AG09319 (cell line): ENCODE data around the gene ENC1.

Experiments
- DNase-seq: peaks from one replicate; pipeline ENCODE4 v3.0.0-alpha.2; 2010; ENCODE audit warnings: low read depth; ENCODE audit errors: extremely low read depth
- CTCF ChIP-seq: IDR thresholded peaks from 2 replicates; pipeline ENCODE4 v1.5.1; 2011; ENCODE audit warnings: low read depth, mild to moderate bottlenecking, inconsistent platforms, low read length, moderate library complexity

The ENC1 gene

GRCh38 chr5:74642543-74642863, 2.0 kb upstream of the ENC1 start:
- TF ChIP-seq CTCF = no peak
- no peak for DNase-seq

- no peak for DNase-seq
- peak; percentile 63 for TF ChIP-seq CTCF
Measured at GRCh38 chr5:74641735-74642542, 1.4 kb upstream of the ENC1 start.

- TF ChIP-seq CTCF = no peak
- no peak for DNase-seq
Measured at GRCh38 chr5:74640954-74641734, 616 bp upstream of the ENC1 start.

- no peak for DNase-seq
- peak; percentile 22 for TF ChIP-seq CTCF
Measured at GRCh38 chr5:74639807-74640449, 600 bp downstream of the ENC1 start.

- TF ChIP-seq CTCF = no peak
- DNase-seq = no peak
Measured at GRCh38 chr5:74638970-74639806, 1.3 kb downstream of the ENC1 start.

- DNase-seq = no peak
- no peak for TF ChIP-seq CTCF
Measured at GRCh38 chr5:74638544-74638969, 2.0 kb downstream of the ENC1 start.
